Activated T-cell treated with anti-CD3 and anti-CD28 coated beads for 24 hours (primary cell): Measurements from ENCODE around the gene NHERF2.

ENCODE experiments used
- DNase-seq: peaks from one replicate; pipeline ENCODE4 v3.0.0-alpha.2; 2020; ENCODE audit warnings: low read depth

The NHERF2 gene

GRCh38 chr16:1991135-1991551 is 35.6 kb upstream of the NHERF2 start:
- no peak for DNase-seq

GRCh38 chr16:1991588-1991947 is 35.1 kb upstream of the NHERF2 start:
- DNase-seq = no peak

GRCh38 chr16:1991948-1992703 is 34.6 kb upstream of the NHERF2 start:
- peak; percentile 93 for DNase-seq

GRCh38 chr16:1992704-1993317 is 33.9 kb upstream of the NHERF2 start:
- DNase-seq = no peak

GRCh38 chr16:1993731-1994131 is 33.0 kb upstream of the NHERF2 start:
- DNase-seq = no peak

- DNase-seq = no peak
These were observed 29.0 kb upstream of the NHERF2 start for GRCh38 chr16:1997494-1998359.

GRCh38 chr16:1998360-1998835 is 28.3 kb upstream of the NHERF2 start:
- DNase-seq = no peak

- DNase-seq = no peak
These were observed 27.6 kb upstream of the NHERF2 start for GRCh38 chr16:1998852-1999801.

- DNase-seq = no peak
These were observed 26.7 kb upstream of the NHERF2 start for GRCh38 chr16:1999866-2000514.

- DNase-seq = no peak
These were observed 25.7 kb upstream of the NHERF2 start for GRCh38 chr16:2001035-2001434.

GRCh38 chr16:2001456-2002355 is 25.0 kb upstream of the NHERF2 start:
- no peak for DNase-seq

GRCh38 chr16:2002406-2003230 is 24.1 kb upstream of the NHERF2 start:
- DNase-seq = no peak

- DNase-seq = no peak
These were observed 23.4 kb upstream of the NHERF2 start for GRCh38 chr16:2003231-2003826.

GRCh38 chr16:2003827-2004641 is 22.7 kb upstream of the NHERF2 start:
- peak; percentile 76 for DNase-seq

- no peak for DNase-seq
These were observed 21.7 kb upstream of the NHERF2 start for GRCh38 chr16:2004795-2005517.

GRCh38 chr16:2005646-2006045 is 21.1 kb upstream of the NHERF2 start:
- no peak for DNase-seq

- no peak for DNase-seq
These were observed 20.4 kb upstream of the NHERF2 start for GRCh38 chr16:2006317-2006716.
